Cardiac fibroblast (primary cell): ENCODE results near the gene CACNA2D3.

ENCODE experiments used
- DNase-seq, 2 donors: peaks; one replicate each; pipeline versions ENCODE4 v3.0.0 to v3.0.0-alpha.2; 2010; ENCODE audit warnings: low read depth in 2 of 2
- H3K4me3 ChIP-seq, 2 donors: replicated peaks in 1 of 2; 1 replicate in 1 of 2; 2 replicates in 1 of 2; pipeline ENCODE4 v1.5.1; 2011; ENCODE audit warnings: low read depth in 2 of 2, low read length in 2 of 2, mild to moderate bottlenecking in 2 of 2, moderate library complexity in 1 of 2
- CTCF ChIP-seq: IDR thresholded peaks from one replicate; pipeline ENCODE4 v1.5.1; 2011; ENCODE audit warnings: low read depth, mild to moderate bottlenecking, low read length, inconsistent platforms

CACNA2D3 gene

GRCh38 chr3:54550221-54550977, 428.0 kb downstream of the CACNA2D3 start:
- no peak for TF ChIP-seq CTCF
- H3K4me3 ChIP-seq = no peak overlapping the region
- no peak for DNase-seq

GRCh38 chr3:54556630-54557029, 434.3 kb downstream of the CACNA2D3 start:
- no peak overlapping the region for H3K4me3 ChIP-seq
- TF ChIP-seq CTCF = no peak
- DNase-seq = no peak

GRCh38 chr3:54557538-54558428, 435.4 kb downstream of the CACNA2D3 start:
- no peak for TF ChIP-seq CTCF
- no peak for DNase-seq
- H3K4me3 ChIP-seq = no peak overlapping the region

- DNase-seq = no peak
- no peak overlapping the region for H3K4me3 ChIP-seq
- no peak for TF ChIP-seq CTCF
Measured at GRCh38 chr3:54563501-54564200, 441.3 kb downstream of the CACNA2D3 start.

GRCh38 chr3:54564374-54564925, 442.1 kb downstream of the CACNA2D3 start:
- no peak for TF ChIP-seq CTCF
- no peak overlapping the region for H3K4me3 ChIP-seq
- DNase-seq = no peak

- no peak for TF ChIP-seq CTCF
- no peak for DNase-seq
Measured at GRCh38 chr3:54565956-54566355, 443.6 kb downstream of the CACNA2D3 start.

More at GRCh38 chr3:54565956-54566355, 443.6 kb downstream of the CACNA2D3 start:
- H3K4me3 ChIP-seq = no peak overlapping the region
